AG04449 (cell line): ENCODE results near the gene C10orf53.

Experiments
- CTCF ChIA-PET: fragments of 350-600 bp; formaldehyde crosslinking; extraction: SDS; loops from one replicate; lab custom pipeline; 2021; ENCODE audit warnings: antibody characterized with exemption; lab: Yijun Ruan, JAX
- POLR2A ChIA-PET: fragments of 400-600, 350-600 bp; formaldehyde crosslinking; extraction: SDS; loops from one replicate; lab custom pipeline; 2020; ENCODE audit warnings: antibody characterized with exemption, inconsistent platforms; lab: Yijun Ruan, JAX
- DNase-seq: peaks from one replicate; pipeline ENCODE4 v3.0.0-alpha.2; 2010; ENCODE audit warnings: low read depth, low spot score
- H3K4me3 ChIP-seq: 2 replicates; pipeline ENCODE4 v1.5.1; 2011; ENCODE audit warnings: low read depth, mild to moderate bottlenecking, control low read depth, low read length
- TF ChIP-seq, protein P1 (sequence below): IDR thresholded peaks from one replicate; pipeline ENCODE4 v1.5.1; 2011; ENCODE audit warnings: mild to moderate bottlenecking, moderate library complexity, low read length, control low read depth, inconsistent platforms; ENCODE audit not compliant: insufficient read depth; ENCODE audit errors: missing control alignments

Gene C10orf53

DNA sequence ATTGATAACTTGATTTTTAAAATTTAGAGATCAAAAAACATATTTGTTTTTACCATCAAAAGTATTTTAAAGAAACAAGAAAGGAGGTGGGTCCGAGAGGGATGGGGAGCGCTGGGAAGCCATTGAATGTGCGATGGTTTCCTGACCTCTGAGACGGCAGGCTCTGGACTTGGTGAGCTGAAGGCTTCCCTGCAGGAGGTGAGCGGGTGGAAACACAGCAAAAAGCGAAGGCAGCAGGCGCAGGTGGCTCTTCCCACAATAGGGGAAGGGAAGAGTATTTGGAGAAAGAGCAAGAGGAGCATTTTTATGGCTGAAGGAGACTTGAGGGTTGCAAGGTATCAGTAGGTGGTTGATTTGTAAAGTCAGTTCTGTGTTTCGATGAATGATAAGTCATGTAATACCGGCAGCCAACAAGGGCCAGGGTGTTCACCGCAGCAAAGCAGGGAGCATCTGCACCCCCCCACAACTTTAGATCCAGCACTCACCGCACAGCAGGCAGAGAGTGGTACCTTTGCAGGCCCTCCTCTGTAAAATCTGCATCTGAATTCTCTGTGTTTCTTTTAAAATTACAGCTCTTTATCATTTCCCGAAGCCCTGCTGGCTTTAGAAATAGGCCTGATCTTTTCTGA lies 10.5 kb downstream of the C10orf53 start:
- CTCF ChIA-PET, result no interaction called here
- DNase-seq, result no peak
- POLR2A ChIA-PET, result no interaction called here
- H3K4me3 ChIP-seq, result no peak overlapping the region
- TF ChIP-seq, protein P1, sequence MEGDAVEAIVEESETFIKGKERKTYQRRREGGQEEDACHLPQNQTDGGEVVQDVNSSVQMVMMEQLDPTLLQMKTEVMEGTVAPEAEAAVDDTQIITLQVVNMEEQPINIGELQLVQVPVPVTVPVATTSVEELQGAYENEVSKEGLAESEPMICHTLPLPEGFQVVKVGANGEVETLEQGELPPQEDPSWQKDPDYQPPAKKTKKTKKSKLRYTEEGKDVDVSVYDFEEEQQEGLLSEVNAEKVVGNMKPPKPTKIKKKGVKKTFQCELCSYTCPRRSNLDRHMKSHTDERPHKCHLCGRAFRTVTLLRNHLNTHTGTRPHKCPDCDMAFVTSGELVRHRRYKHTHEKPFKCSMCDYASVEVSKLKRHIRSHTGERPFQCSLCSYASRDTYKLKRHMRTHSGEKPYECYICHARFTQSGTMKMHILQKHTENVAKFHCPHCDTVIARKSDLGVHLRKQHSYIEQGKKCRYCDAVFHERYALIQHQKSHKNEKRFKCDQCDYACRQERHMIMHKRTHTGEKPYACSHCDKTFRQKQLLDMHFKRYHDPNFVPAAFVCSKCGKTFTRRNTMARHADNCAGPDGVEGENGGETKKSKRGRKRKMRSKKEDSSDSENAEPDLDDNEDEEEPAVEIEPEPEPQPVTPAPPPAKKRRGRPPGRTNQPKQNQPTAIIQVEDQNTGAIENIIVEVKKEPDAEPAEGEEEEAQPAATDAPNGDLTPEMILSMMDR, result no peak

DNA sequence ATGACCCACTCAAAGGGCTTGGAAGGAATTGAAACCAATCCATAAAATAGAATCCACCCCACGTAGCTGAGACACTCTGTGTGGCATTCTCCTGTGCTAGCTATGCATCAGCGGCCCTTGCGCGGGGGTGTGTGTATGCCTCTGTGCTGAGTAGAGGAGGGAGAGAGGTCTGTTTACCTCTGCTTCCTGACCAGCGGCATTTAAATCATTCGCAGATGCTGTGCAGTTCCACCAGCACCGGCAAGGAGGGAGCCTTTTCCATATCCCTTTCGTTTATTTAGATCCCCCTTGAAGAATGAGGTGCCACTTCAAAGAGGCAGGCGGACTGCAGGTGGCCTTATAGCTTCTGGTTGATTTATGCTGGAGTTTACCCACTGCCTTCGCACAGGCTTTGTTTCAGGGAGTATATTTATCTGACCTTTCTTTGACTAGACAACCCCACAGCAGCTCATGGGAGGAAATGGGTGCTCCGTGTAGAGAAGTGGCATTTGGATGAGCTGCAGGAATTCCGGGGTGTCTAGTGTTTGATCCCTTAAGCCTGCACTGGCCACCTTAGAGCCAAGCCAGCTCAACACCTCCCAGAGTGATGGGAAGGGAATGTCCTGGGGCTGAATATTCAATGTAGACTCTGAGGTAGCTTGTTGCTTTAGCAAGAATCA lies 11.4 kb downstream of the C10orf53 start:
- ChIA-PET POLR2A (no interaction called here), CTCF (no interaction called here)
- no peak for DNase-seq
- TF ChIP-seq, protein P1, result no peak
- H3K4me3 ChIP-seq, result no peak overlapping the region

DNA sequence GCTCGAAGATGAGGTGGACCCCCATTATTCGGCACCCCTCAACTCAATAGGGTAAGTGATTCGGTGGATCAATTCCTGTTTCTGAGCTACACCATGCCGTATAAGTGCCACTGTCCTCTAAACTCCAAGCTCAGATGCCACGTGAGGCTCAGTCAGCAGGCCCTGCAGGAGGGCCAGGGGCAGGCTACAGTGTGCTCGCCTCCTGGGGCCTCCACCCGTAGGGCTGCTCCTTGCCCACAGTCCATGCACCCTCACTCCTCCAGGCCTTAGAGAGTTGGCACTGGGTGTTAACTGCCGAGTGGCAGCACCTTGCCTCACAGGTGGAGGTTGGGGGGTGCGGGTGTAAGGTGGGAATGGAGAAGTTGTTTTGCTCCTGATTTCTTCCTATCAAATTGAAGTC lies 12.1 kb downstream of the C10orf53 start:
- TF ChIP-seq, protein P1, result no peak
- CTCF ChIA-PET, result interaction anchor here (0.8 to 1.0 kb wide), 2 partner anchors 8 to 9 kb away, joined by 3 to 4 read pairs; no protein-coding TSS in a partner anchor
- no peak for DNase-seq
- POLR2A ChIA-PET, result no interaction called here
- no peak overlapping the region for H3K4me3 ChIP-seq

DNA sequence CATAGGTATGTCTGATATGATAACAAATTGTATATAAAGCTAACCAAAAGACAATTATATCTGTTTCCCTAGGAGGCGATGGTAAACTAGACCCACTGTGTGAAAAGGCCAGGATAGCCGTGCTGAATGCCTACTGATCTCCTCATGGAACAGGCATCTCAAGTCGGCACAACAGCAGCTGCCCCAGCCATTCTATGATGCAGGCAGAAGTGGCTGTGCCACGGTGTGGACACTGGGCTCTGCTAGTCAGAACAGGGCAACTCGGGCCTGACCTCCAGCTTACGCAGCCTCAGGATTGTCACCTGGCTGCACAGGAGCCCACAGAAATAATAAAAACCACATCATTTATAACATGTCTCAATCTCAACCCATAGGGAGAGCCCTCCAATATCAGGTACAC lies 15.0 kb downstream of the C10orf53 start:
- POLR2A ChIA-PET, result no interaction called here
- TF ChIP-seq, protein P1, result no peak
- H3K4me3 ChIP-seq, result no peak overlapping the region

DNA sequence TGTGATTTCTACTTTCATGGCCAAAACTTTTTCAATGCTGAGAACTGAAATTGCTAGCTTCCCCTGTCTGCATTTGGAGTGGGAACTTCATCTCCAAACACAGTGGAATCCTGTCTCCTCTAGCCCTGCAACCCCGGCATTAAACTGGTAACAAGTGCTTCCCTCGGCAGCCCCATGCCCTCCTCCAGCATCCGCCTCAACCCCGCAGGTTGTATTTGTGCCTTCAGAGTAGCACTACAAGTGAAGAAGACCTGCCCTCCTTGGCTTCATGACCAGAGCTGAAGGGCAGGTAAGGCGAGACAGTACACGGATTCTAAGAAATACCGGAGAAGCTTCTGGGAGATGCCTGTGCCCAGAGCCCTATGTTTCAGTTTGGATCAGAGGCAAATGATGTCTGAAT lies 16.9 kb downstream of the C10orf53 start:
- no peak overlapping the region for H3K4me3 ChIP-seq
- TF ChIP-seq, protein P1, result no peak
- ChIA-PET CTCF (no interaction called here), POLR2A (no interaction called here)
- DNase-seq, result no peak

More for the DNA sequence above, 15.0 kb downstream of the C10orf53 start:
- CTCF ChIA-PET, result no interaction called here
- DNase-seq, result no peak

DNA sequence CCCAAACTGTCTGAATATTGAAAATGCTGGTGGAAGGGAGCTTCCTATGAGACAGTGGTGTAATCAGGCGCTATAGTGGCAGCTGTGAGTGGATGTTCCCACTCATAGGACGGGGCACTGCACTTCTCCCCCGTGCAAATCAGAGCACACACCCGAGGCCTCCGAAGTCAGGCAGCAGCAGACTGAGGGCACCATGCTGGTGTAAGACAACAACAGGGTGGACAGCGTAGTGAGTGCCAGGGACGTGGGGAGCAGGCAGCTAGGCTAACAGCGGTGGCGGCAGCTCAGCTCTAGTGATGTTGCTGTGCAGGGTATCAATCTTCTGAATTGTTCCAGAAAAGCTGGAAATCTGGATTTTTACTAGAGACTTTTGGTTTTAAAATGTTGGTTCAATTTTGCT lies 19.2 kb downstream of the C10orf53 start:
- CTCF ChIA-PET, result no interaction called here
- no peak for DNase-seq
- POLR2A ChIA-PET, result no interaction called here
- TF ChIP-seq, protein P1, result no peak
- no peak overlapping the region for H3K4me3 ChIP-seq
